ENCODE data around the gene EFTUD2.

GRCh38 chr17:44892250-44892649, 7.0 kb downstream of the EFTUD2 start:
- TF ChIP-seq, protein P1, sequence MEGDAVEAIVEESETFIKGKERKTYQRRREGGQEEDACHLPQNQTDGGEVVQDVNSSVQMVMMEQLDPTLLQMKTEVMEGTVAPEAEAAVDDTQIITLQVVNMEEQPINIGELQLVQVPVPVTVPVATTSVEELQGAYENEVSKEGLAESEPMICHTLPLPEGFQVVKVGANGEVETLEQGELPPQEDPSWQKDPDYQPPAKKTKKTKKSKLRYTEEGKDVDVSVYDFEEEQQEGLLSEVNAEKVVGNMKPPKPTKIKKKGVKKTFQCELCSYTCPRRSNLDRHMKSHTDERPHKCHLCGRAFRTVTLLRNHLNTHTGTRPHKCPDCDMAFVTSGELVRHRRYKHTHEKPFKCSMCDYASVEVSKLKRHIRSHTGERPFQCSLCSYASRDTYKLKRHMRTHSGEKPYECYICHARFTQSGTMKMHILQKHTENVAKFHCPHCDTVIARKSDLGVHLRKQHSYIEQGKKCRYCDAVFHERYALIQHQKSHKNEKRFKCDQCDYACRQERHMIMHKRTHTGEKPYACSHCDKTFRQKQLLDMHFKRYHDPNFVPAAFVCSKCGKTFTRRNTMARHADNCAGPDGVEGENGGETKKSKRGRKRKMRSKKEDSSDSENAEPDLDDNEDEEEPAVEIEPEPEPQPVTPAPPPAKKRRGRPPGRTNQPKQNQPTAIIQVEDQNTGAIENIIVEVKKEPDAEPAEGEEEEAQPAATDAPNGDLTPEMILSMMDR (IDR thresholded peaks at IDR 0.05 in 8 of 11, conservative IDR thresholded peaks at IDR 0.05 in 3 of 11), result no peak
- TF ChIP-seq POLR2A (IDR thresholded peaks at IDR 0.05), result no peak
